Measurements from ENCODE around the gene ZNF747. TPM values are rescaled to one million over a fixed set of nuclear protein-coding genes. Genes with fewer than 3 reads are reported as not detected.

The ZNF747 gene
- total RNA-seq, 3 donors from 2014 or later (not counting 1 experiment from before 2014, with no cell fraction given) = 5.0 to 8.6 (median 6.3) TPM

DNA sequence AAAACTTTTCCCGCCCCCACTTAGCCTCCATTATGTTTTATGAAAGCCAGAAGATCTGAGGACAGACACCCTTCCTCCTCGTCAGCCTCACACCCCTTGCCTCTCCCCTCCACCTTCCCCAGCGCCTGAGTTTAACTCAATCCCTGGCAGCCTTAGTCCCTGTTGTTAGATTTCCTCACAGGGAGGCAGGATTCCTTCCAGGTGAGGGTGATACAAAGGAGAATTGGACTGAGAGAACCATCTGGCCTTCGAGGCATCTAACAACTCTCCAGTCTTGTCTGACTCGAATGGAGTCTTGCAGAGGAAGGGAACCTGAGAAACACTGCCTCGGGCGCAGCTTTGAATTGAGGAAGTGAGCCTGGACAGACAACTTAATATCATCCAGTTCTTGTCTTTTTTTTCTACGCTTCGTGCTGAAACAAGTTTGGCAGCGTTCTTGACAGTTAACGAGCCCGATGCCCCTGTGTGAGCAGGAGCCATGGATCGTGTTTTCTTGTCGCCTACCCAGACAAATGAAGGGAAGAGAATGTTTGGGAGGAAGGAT, 7.0 kb downstream of the ZNF747 start:
- H3K27ac ChIP-seq (ENCODE audit: low read length) = peak overlapping the region; percentile 75
- no peaks in the 10 kb centered on the region for H3K9me3 ChIP-seq (ENCODE audit: control insufficient read depth, insufficient read depth, low read length)
- Mint-ChIP-seq H3K4me3 (peak overlapping the region; percentile 84), H3K27me3 (ENCODE audit: low read depth in 2 of 2) (no peaks in the 10 kb centered on the region), H3K27ac (peak overlapping the region; percentile 67 to 88), H3K9me3 (no peaks in the 10 kb centered on the region), H3K36me3 (no peaks in the 10 kb centered on the region), H3K4me1 (peaks cover 9 to 19% of the 10 kb centered on the region in 2 donors)
- H3K27me3 ChIP-seq (ENCODE audit: control insufficient read depth, insufficient read depth, low read length) = no peaks in the 10 kb centered on the region
- peaks cover 7% of the 10 kb centered on the region for H3K36me3 ChIP-seq (ENCODE audit: control insufficient read depth, insufficient read depth, low read length)
- intact Hi-C loops (cut with micrococcal nuclease) = loop anchor here (2.0 kb wide), 1 partner anchor 31 kb away; the partner anchor contains the start of gene ZNF764
- H3K4me1 ChIP-seq (ENCODE audit: control insufficient read depth, insufficient read depth, low read length) = peaks cover 18% of the 10 kb centered on the region
- 11% methylated on average over 13 of the region's 14 CpGs for WGBS (ENCODE audit: insufficient coverage)
- peak in 1 of 2 donors; percentile 56 for DNase-seq
- TF ChIP-seq, protein P1, sequence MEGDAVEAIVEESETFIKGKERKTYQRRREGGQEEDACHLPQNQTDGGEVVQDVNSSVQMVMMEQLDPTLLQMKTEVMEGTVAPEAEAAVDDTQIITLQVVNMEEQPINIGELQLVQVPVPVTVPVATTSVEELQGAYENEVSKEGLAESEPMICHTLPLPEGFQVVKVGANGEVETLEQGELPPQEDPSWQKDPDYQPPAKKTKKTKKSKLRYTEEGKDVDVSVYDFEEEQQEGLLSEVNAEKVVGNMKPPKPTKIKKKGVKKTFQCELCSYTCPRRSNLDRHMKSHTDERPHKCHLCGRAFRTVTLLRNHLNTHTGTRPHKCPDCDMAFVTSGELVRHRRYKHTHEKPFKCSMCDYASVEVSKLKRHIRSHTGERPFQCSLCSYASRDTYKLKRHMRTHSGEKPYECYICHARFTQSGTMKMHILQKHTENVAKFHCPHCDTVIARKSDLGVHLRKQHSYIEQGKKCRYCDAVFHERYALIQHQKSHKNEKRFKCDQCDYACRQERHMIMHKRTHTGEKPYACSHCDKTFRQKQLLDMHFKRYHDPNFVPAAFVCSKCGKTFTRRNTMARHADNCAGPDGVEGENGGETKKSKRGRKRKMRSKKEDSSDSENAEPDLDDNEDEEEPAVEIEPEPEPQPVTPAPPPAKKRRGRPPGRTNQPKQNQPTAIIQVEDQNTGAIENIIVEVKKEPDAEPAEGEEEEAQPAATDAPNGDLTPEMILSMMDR (IDR thresholded peaks at IDR 0.05) = no peak
- H3K4me3 ChIP-seq (ENCODE audit: low read length) = peak overlapping the region; percentile 81
- ATAC-seq = no peak

DNA sequence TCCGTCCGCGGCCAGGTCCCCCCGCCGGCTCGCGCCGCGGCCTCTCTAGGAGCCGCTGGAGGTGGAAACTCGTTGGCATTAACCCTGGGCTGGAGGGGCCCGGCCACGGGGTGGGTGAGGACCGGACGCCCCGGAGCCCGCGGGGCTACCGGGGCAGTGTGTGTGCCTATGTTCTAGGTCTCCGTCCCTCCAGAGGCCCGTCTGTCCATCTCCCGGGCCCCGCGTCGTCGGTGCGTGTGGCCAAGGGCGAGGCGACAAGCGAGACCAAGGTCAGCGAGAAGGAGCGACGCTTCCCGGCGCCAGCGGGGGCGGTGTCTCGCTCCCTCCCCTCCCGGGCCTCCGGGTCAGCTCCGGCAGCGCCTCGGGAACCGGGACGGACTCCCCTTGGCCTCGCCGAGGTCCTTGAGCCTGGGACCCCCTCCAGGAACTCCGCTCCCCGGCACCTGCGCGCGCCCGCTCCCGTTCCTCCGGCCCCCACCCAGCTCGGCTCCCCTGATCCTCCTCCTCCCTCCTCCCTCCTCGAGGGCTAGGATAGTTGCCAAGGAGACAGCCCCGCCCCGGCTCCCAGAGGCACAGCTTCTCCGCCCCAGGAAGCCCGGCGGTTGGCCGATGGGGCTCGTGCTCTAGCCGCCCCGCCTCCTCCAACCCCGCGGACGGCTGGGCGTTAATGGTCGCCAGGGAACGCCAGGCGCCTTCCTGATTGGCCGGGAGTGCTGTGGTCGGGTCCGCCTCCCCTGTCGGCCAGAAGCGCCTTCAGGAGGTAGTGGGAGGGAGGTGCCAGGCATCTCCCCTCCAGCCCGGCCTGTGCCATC, 7.6 kb downstream of the ZNF747 start:
- no peaks in the 10 kb centered on the region for H3K9me3 ChIP-seq (ENCODE audit: control insufficient read depth, insufficient read depth, low read length)
- H3K27me3 ChIP-seq (ENCODE audit: control insufficient read depth, insufficient read depth, low read length) = no peaks in the 10 kb centered on the region
- no peaks in the 10 kb centered on the region for H3K9me3 Mint-ChIP-seq
- H3K27ac ChIP-seq (ENCODE audit: low read length) = peak overlapping the region; percentile 75
- DNase-seq (peak; percentile 75 to 89), ATAC-seq (peak; percentile 79 to 90 (median 82))
- intact Hi-C loops (cut with micrococcal nuclease) = loop anchor here (2.0 kb wide), 1 partner anchor 32 kb away; the partner anchor contains the start of gene ZNF764
- TF ChIP-seq, protein P1 (IDR thresholded peaks at IDR 0.05) = no peak
- peaks cover 4% of the 10 kb centered on the region for H3K36me3 ChIP-seq (ENCODE audit: control insufficient read depth, insufficient read depth, low read length)
- H3K27me3 Mint-ChIP-seq (ENCODE audit: low read depth in 2 of 2) = no peaks in the 10 kb centered on the region
- peaks cover 6% of the 10 kb centered on the region for H3K36me3 Mint-ChIP-seq
- H3K4me3 Mint-ChIP-seq = peak overlapping the region; percentile 84
- under 1% methylated on average over 79 of the region's 79 CpGs for WGBS (ENCODE audit: insufficient coverage)
- H3K27ac Mint-ChIP-seq = peak overlapping the region; percentile 67 to 88
- H3K4me3 ChIP-seq (ENCODE audit: low read length) = peak overlapping the region; percentile 81
- peaks cover 14 to 24% of the 10 kb centered on the region in 2 donors for H3K4me1 Mint-ChIP-seq
- H3K4me1 ChIP-seq (ENCODE audit: control insufficient read depth, insufficient read depth, low read length) = peaks cover 18% of the 10 kb centered on the region

DNA sequence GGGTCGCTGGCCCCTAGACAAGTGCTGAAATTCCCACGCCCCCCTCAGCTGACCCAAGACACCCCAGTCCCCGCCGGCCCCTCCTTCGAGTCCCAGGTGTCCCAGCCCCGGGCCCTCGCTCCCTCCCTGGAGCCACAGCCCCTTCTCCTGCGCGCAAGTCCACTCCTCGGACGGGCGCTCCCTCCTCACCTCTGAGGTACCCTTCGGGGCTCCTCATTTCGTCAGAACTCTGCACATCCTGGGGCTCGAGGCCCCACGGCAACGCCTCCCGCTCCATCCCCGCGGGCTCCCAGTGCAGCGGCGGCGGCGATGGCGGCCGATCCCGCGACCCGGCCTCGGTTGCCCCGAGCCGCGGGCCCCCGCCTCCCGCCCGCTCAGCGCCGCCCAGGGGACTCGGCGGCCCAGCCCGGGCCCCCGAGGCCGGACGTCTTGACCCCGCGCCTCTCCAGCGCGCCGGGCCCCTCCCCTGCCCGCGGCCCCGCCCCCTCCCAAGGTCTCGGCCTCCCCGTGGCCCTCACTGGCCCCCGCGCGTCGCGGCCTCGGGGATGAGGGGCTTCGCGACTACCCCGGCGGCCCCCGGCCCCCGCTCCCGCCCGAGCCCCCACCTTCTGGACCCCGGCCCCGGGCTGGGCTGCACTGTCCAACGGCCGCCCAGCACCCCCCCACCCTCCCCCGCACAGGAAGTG, 8.4 kb downstream of the ZNF747 start, which contains the start of gene ZNF768:
ZNF768 (minus strand) TSS at position 430 of the 686 bp plus-strand sequence; CDS start at position 277, 153 bp downstream.
- Histone ChIP-seq H3K9me3 (ENCODE audit: control insufficient read depth, insufficient read depth, low read length) (no peaks in the 10 kb centered on the region), H3K27me3 (ENCODE audit: control insufficient read depth, insufficient read depth, low read length) (no peaks in the 10 kb centered on the region), H3K4me3 (ENCODE audit: low read length) (peak within 1 kb of the TSS; percentile 81), H3K36me3 (ENCODE audit: control insufficient read depth, insufficient read depth, low read length) (peaks cover 11% of the 10 kb centered on the region), H3K4me1 (ENCODE audit: control insufficient read depth, insufficient read depth, low read length) (peaks cover 18% of the 10 kb centered on the region), H3K27ac (ENCODE audit: low read length) (peak within 1 kb of the TSS; percentile 75)
- H3K36me3 Mint-ChIP-seq = peaks cover 8% of the 10 kb centered on the region
- TF ChIP-seq, protein P1 (IDR thresholded peaks at IDR 0.05) = no peak
- H3K27me3 Mint-ChIP-seq (ENCODE audit: low read depth in 2 of 2) = no peaks in the 10 kb centered on the region
- peak in 1 of 2 donors; percentile 51 for DNase-seq
- WGBS (ENCODE audit: insufficient coverage) = under 1% methylated on average over 66 of the region's 73 CpGs
- H3K4me3 Mint-ChIP-seq = peak within 1 kb of the TSS; percentile 84
- no peaks in the 10 kb centered on the region for H3K9me3 Mint-ChIP-seq
- peak within 1 kb of the TSS; percentile 67 to 88 for H3K27ac Mint-ChIP-seq
- H3K4me1 Mint-ChIP-seq = peaks cover 14 to 29% of the 10 kb centered on the region in 2 donors
- intact Hi-C loops (cut with micrococcal nuclease) = loop anchor here (2.0 kb wide), 1 partner anchor 33 kb away; the partner anchor contains the start of gene ZNF764
- ATAC-seq = peak; percentile 46 to 57 (median 48)
